ENCODE data around the gene ABCA7.

DNA sequence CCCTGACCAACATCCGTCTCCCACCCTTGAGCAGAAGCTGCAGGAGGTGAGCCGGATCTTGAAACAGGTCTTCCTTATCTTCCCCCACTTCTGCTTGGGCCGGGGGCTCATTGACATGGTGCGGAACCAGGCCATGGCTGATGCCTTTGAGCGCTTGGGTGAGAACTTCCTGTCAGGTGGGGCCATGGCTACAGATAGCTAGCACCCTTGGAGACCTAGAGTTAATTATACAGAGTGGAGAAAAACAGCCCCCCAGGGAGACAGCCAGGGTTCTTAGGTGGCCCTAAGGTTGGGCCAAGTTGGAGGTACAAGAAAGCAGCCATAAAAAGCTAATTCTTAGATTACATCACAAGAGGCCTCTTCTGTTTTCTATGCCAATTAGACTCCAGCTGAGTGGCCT is 18.2 kb downstream of the ABCA7 start:
- TF ChIP-seq, protein P1, sequence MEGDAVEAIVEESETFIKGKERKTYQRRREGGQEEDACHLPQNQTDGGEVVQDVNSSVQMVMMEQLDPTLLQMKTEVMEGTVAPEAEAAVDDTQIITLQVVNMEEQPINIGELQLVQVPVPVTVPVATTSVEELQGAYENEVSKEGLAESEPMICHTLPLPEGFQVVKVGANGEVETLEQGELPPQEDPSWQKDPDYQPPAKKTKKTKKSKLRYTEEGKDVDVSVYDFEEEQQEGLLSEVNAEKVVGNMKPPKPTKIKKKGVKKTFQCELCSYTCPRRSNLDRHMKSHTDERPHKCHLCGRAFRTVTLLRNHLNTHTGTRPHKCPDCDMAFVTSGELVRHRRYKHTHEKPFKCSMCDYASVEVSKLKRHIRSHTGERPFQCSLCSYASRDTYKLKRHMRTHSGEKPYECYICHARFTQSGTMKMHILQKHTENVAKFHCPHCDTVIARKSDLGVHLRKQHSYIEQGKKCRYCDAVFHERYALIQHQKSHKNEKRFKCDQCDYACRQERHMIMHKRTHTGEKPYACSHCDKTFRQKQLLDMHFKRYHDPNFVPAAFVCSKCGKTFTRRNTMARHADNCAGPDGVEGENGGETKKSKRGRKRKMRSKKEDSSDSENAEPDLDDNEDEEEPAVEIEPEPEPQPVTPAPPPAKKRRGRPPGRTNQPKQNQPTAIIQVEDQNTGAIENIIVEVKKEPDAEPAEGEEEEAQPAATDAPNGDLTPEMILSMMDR (IDR thresholded peaks at IDR 0.05) = no peak
- TF ChIP-seq POLR2A (IDR thresholded peaks at IDR 0.05) = no peak

All from uterus (tissue), 2 donors.